ENCODE data around the gene CSAD.
"Not testable (repeated sequence)": the region's sequence is repeated elsewhere in the genome, so short reads cannot be mapped to it uniquely, and the experiment has no call there.

Gene CSAD

GRCh38 chr12:53176750-53177149, 4.0 kb downstream of the CSAD start:
- DNase-seq = no peak

- peak; percentile 46 for DNase-seq
Observed at GRCh38 chr12:53174881-53175491, 5.7 kb downstream of the CSAD start.

- DNase-seq = no peak
Observed at GRCh38 chr12:53173085-53173715, 7.5 kb downstream of the CSAD start.

- DNase-seq = peak; percentile 80
Observed at GRCh38 chr12:53172352-53172751, 8.4 kb downstream of the CSAD start.

GRCh38 chr12:53171725-53172329, 8.9 kb downstream of the CSAD start:
- peak; percentile 30 for DNase-seq

- no peak for DNase-seq
Observed at GRCh38 chr12:53170876-53171724, 9.6 kb downstream of the CSAD start.

- DNase-seq = no peak
Observed at GRCh38 chr12:53170215-53170614, 10.5 kb downstream of the CSAD start.

- DNase-seq = no peak
Observed at GRCh38 chr12:53169644-53170043, 11.1 kb downstream of the CSAD start.

GRCh38 chr12:53166837-53167236, 13.9 kb downstream of the CSAD start:
- DNase-seq = no peak

- not testable (repeated sequence) for DNase-seq
Observed at GRCh38 chr12:53163008-53163407, 17.7 kb downstream of the CSAD start.

GRCh38 chr12:53161119-53161911, 19.4 kb downstream of the CSAD start:
- DNase-seq = no peak

GRCh38 chr12:53160673-53161072, 20.1 kb downstream of the CSAD start:
- DNase-seq = no peak

GRCh38 chr12:53160000-53160399, 20.7 kb downstream of the CSAD start:
- no peak for DNase-seq

- DNase-seq = peak; percentile 81
Observed at GRCh38 chr12:53159195-53159839, 21.4 kb downstream of the CSAD start.

- no peak for DNase-seq
Observed at GRCh38 chr12:53152390-53152789, 28.3 kb downstream of the CSAD start.

- no peak for DNase-seq
Observed at GRCh38 chr12:53151039-53151438, 29.7 kb downstream of the CSAD start.

GRCh38 chr12:53147653-53148052, 33.1 kb downstream of the CSAD start:
- no peak for DNase-seq

- DNase-seq = no peak
Observed at GRCh38 chr12:53147181-53147580, 33.5 kb downstream of the CSAD start.

- DNase-seq = no peak
Observed at GRCh38 chr12:53145383-53146260, 35.1 kb downstream of the CSAD start.

GRCh38 chr12:53143355-53143754, 37.4 kb downstream of the CSAD start:
- no peak for DNase-seq

- no peak for DNase-seq
Observed at GRCh38 chr12:53133722-53134121, 47.0 kb downstream of the CSAD start.

Data from fibroblast of skin of abdomen (primary cell).